Sigmoid colon (tissue), 4 donors: Measurements from ENCODE around the gene EPB42.

Experiments
- POLR2AphosphoS5 ChIP-seq, 4 donors: sonication (generic); formaldehyde crosslinking; IDR thresholded peaks; one replicate each; pipeline ENCODE4 v1.6.1; 2017; ENCODE audit warnings: antibody characterized with exemption in 4 of 4
- TF ChIP-seq, protein P1 (sequence below), 4 experiments: fragments of 450-650 bp in 3 of 4; fragments of 200-600 bp in 1 of 4; IDR thresholded peaks; one replicate each; pipeline ENCODE4 v1.5.1; 2016 to 2019; ENCODE audit warnings: antibody characterized with exemption in 4 of 4, mild to moderate bottlenecking in 3 of 4, moderate library complexity in 2 of 4

DNA sequence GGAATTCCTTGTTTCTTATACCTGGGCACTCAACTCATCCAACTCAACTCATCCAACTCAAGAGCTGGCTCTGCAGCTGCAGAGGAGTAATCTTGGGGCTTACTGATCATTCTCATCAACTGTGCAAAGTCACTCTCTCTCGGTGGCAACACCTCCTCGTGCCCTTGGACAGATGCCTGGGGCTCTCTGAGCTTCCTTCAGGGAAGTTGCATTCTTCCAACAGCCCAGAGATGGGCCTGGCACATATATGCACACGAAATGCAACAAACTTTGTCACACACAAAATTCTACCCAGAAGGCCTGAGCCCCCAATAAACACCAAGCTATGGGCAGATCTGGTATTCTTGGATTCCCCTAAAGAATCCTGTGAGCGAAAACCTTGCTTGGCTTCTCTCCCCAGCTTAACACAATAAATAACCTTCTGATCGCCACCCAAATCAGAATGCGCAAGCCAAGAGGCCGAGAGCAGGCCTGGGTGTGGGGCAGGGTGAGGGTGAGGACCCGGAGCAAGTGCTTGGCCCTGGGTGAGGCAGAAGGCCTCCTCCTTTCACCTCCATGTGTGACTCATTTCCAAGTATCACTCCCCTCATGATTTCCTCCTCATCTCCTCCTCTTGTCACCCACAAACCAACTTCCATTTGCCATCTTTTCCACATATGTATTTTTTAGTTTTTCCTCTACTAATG lies 30.5 kb upstream of the EPB42 start:
- TF ChIP-seq POLR2AphosphoS5 (IDR thresholded peaks at IDR 0.05), result no peak
- TF ChIP-seq, protein P1, sequence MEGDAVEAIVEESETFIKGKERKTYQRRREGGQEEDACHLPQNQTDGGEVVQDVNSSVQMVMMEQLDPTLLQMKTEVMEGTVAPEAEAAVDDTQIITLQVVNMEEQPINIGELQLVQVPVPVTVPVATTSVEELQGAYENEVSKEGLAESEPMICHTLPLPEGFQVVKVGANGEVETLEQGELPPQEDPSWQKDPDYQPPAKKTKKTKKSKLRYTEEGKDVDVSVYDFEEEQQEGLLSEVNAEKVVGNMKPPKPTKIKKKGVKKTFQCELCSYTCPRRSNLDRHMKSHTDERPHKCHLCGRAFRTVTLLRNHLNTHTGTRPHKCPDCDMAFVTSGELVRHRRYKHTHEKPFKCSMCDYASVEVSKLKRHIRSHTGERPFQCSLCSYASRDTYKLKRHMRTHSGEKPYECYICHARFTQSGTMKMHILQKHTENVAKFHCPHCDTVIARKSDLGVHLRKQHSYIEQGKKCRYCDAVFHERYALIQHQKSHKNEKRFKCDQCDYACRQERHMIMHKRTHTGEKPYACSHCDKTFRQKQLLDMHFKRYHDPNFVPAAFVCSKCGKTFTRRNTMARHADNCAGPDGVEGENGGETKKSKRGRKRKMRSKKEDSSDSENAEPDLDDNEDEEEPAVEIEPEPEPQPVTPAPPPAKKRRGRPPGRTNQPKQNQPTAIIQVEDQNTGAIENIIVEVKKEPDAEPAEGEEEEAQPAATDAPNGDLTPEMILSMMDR (IDR thresholded peaks at IDR 0.05), result no peak
